GM23338 (cell line): Measurements from ENCODE around the gene HMG20B. TPM values are rescaled to one million over a fixed set of nuclear protein-coding genes. Genes with fewer than 3 reads are reported as not detected.

Source experiments
- ATAC-seq: fragments of 200-7000 bp; cut with Tn5 transposase; 3 replicates; pipeline ENCODE4 v1.9.1; 2020
- DNase-seq: peaks from one replicate; pipeline ENCODE4 v3.0.0-alpha.2; 2015; ENCODE audit warnings: low spot score
- H2AFZ ChIP-seq: fragments of 200-600 bp; sonication (generic); 2 replicates; pipeline ENCODE4 v1.8.0; 2016; ENCODE audit warnings: antibody characterized with exemption, mild to moderate bottlenecking, moderate library complexity
- H3F3A ChIP-seq: fragments of 200-600 bp; sonication (generic); replicated peaks from 2 replicates; pipeline ENCODE4 v1.8.0; 2017; ENCODE audit warnings: antibody characterized with exemption, mixed run types, low read depth
- H3K27ac ChIP-seq: fragments of 200-600 bp; sonication (generic); 2 replicates; pipeline ENCODE4 v1.6.1; 2016; ENCODE audit warnings: low read depth
- H3K27me3 ChIP-seq: fragments of 200-600 bp; sonication (generic); 2 replicates; pipeline ENCODE4 v1.8.0; 2016; ENCODE audit warnings: mild to moderate bottlenecking, mixed run types, moderate library complexity; ENCODE audit not compliant: insufficient read depth
- H3K36me3 ChIP-seq: fragments of 200-600 bp; sonication (generic); 2 replicates; pipeline ENCODE4 v1.8.0; 2016; ENCODE audit warnings: mild to moderate bottlenecking; ENCODE audit not compliant: insufficient read depth
- H3K4me1 ChIP-seq: fragments of 200-600 bp; sonication (generic); 2 replicates; pipeline ENCODE4 v1.8.0; 2016; ENCODE audit warnings: mild to moderate bottlenecking, moderate library complexity; ENCODE audit not compliant: insufficient read depth
- H3K4me2 ChIP-seq: fragments of 200-600 bp; sonication (generic); 2 replicates; pipeline ENCODE4 v1.7.1; 2017; ENCODE audit warnings: mixed run types
- H3K4me3 ChIP-seq: fragments of 200-600 bp; sonication (generic); 2 replicates; pipeline ENCODE4 v1.6.1; 2016; ENCODE audit warnings: mixed run types
- H3K79me2 ChIP-seq: fragments of 200-600 bp; sonication (generic); replicated peaks from 2 replicates; pipeline ENCODE4 v1.8.0; 2017; ENCODE audit warnings: mild to moderate bottlenecking; ENCODE audit not compliant: insufficient read depth
- H3K9me2 ChIP-seq: fragments of 200-600 bp; sonication (generic); 2 replicates; pipeline ENCODE4 v1.8.0; 2017; ENCODE audit not compliant: insufficient read depth
- H4K20me1 ChIP-seq: fragments of 200-600 bp; sonication (generic); replicated peaks from 2 replicates; pipeline ENCODE4 v1.8.0; 2017; ENCODE audit warnings: mild to moderate bottlenecking; ENCODE audit not compliant: insufficient read depth
- H3K27ac Mint-ChIP-seq: 2 replicates; pipeline ENCODE4 v1.8.0; 2020; ENCODE audit warnings: inconsistent platforms, mild to moderate bottlenecking, moderate library complexity, mixed read lengths
- H3K27me3 Mint-ChIP-seq: 3 replicates; pipeline ENCODE4 v1.8.0; 2022; ENCODE audit warnings: low read depth, mild to moderate bottlenecking, moderate library complexity, mixed read lengths, inconsistent platforms; ENCODE audit not compliant: insufficient read depth, poor library complexity
- H3K36me3 Mint-ChIP-seq: 3 replicates; pipeline ENCODE4 v1.8.0; 2021; ENCODE audit warnings: low read depth, mild to moderate bottlenecking, inconsistent platforms, moderate library complexity, mixed read lengths
- H3K4me1 Mint-ChIP-seq: 3 replicates; pipeline ENCODE4 v1.8.0; 2020; ENCODE audit warnings: mild to moderate bottlenecking, inconsistent platforms, mixed read lengths
- H3K4me3 Mint-ChIP-seq: 3 replicates; pipeline ENCODE4 v1.8.0; 2021; ENCODE audit warnings: moderate library complexity, mild to moderate bottlenecking, inconsistent platforms, mixed read lengths
- H3K9me3 Mint-ChIP-seq: 3 replicates; pipeline ENCODE4 v1.8.0; 2020; ENCODE audit warnings: moderate library complexity, mild to moderate bottlenecking, inconsistent platforms, mixed read lengths
- CREB1 ChIP-seq: fragments of 250-450 bp; sonication (Bioruptor Pico); IDR thresholded peaks from 2 replicates; pipeline ENCODE4 v1.5.0; 2020; ENCODE audit warnings: low read depth, mild to moderate bottlenecking, moderate library complexity
- EZH2 ChIP-seq: fragments of 200-600 bp; sonication (generic); IDR thresholded peaks from one replicate; pipeline ENCODE4 v1.8.0; 2017; ENCODE audit warnings: antibody characterized with exemption, mild to moderate bottlenecking, low read depth; ENCODE audit not compliant: unreplicated experiment
- EZH2phosphoT487 ChIP-seq: fragments of 200-600 bp; sonication (generic); IDR thresholded peaks from one replicate; pipeline ENCODE4 v1.8.1; 2018; ENCODE audit warnings: antibody characterized with exemption; ENCODE audit not compliant: unreplicated experiment
- NANOG ChIP-seq: IDR thresholded peaks from 2 replicates; pipeline ENCODE4 v1.6.1; 2016; ENCODE audit warnings: antibody characterized with exemption, borderline replicate concordance
- STAT1 ChIP-seq: IDR thresholded peaks from one replicate; pipeline ENCODE4 v1.6.1; 2016; ENCODE audit warnings: antibody characterized with exemption; ENCODE audit not compliant: unreplicated experiment
- ZNF114 ChIP-seq: fragments of 250-450 bp; sonication (Bioruptor Pico); IDR thresholded peaks from 2 replicates; pipeline ENCODE4 v1.5.0; 2020; ENCODE audit warnings: mild to moderate bottlenecking, moderate library complexity
- ZNF331 ChIP-seq: fragments of 250-450 bp; sonication (Bioruptor Pico); IDR thresholded peaks from 2 replicates; pipeline ENCODE4 v1.5.0; 2020; ENCODE audit warnings: low read depth, mild to moderate bottlenecking, moderate library complexity
- polyA plus RNA-seq: library from polyadenylated mRNA; unstranded; fragments of >200 nt; fragmentation: Nextera tagmentation; extraction: Ambion mirVana; gene quantifications from 2 replicates; pipeline ENCODE4 v1.2.1, GENCODE V29; 2016
- total RNA-seq: library from RNA; depleted of rRNA; stranded (reverse); fragments of >200 nt; shearing (Covaris generic); gene quantifications from 2 replicates; pipeline ENCODE4 v1.2.3, GENCODE V29; 2014
- TF ChIP-seq, protein P1 (sequence below): fragments of 250-450 bp; sonication (Bioruptor Pico); IDR thresholded peaks from 2 replicates; pipeline ENCODE4 v1.5.0; 2020; ENCODE audit warnings: mild to moderate bottlenecking, moderate library complexity
- TF ChIP-seq, protein P2 (sequence below), 2 experiments: fragments of 200-600 bp in 1 of 2; sonication (generic) in 1 of 2; conservative IDR thresholded peaks; 2 replicates each; pipeline versions ENCODE4 v1.5.1 to v1.6.1; 2016 to 2017; ENCODE audit warnings: antibody characterized with exemption in 2 of 2, low read depth in 2 of 2, mild to moderate bottlenecking in 2 of 2, moderate library complexity in 1 of 2
- TF ChIP-seq, protein P3 (sequence below): IDR thresholded peaks from 2 replicates; pipeline ENCODE4 v1.6.1; 2016; ENCODE audit warnings: antibody characterized with exemption

Gene HMG20B
- total and polyA plus RNA-seq, 2 experiments from 2014 or later = 74.1 to 130 TPM

DNA sequence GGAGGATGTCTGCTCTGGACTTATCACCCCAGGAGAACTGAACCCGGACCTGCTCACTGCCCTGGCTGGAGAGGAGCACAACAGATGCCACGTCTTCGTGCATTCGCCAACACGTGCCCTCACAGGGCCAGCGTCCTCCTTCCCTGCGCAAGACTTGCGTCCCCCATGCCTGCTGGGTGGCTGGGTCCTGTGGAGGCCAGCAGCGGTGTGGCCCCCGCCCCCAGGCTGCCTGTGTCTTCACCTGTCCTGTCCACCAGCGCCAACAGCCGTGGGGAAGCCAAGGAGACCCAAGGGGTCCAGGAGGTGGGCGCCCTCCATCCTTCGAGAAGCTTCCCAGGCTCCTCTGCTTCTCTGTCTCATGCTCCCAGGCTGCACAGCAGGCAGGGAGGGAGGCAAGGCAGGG, 37.2 kb upstream of the HMG20B start (continued):
- TF ChIP-seq, protein P1, sequence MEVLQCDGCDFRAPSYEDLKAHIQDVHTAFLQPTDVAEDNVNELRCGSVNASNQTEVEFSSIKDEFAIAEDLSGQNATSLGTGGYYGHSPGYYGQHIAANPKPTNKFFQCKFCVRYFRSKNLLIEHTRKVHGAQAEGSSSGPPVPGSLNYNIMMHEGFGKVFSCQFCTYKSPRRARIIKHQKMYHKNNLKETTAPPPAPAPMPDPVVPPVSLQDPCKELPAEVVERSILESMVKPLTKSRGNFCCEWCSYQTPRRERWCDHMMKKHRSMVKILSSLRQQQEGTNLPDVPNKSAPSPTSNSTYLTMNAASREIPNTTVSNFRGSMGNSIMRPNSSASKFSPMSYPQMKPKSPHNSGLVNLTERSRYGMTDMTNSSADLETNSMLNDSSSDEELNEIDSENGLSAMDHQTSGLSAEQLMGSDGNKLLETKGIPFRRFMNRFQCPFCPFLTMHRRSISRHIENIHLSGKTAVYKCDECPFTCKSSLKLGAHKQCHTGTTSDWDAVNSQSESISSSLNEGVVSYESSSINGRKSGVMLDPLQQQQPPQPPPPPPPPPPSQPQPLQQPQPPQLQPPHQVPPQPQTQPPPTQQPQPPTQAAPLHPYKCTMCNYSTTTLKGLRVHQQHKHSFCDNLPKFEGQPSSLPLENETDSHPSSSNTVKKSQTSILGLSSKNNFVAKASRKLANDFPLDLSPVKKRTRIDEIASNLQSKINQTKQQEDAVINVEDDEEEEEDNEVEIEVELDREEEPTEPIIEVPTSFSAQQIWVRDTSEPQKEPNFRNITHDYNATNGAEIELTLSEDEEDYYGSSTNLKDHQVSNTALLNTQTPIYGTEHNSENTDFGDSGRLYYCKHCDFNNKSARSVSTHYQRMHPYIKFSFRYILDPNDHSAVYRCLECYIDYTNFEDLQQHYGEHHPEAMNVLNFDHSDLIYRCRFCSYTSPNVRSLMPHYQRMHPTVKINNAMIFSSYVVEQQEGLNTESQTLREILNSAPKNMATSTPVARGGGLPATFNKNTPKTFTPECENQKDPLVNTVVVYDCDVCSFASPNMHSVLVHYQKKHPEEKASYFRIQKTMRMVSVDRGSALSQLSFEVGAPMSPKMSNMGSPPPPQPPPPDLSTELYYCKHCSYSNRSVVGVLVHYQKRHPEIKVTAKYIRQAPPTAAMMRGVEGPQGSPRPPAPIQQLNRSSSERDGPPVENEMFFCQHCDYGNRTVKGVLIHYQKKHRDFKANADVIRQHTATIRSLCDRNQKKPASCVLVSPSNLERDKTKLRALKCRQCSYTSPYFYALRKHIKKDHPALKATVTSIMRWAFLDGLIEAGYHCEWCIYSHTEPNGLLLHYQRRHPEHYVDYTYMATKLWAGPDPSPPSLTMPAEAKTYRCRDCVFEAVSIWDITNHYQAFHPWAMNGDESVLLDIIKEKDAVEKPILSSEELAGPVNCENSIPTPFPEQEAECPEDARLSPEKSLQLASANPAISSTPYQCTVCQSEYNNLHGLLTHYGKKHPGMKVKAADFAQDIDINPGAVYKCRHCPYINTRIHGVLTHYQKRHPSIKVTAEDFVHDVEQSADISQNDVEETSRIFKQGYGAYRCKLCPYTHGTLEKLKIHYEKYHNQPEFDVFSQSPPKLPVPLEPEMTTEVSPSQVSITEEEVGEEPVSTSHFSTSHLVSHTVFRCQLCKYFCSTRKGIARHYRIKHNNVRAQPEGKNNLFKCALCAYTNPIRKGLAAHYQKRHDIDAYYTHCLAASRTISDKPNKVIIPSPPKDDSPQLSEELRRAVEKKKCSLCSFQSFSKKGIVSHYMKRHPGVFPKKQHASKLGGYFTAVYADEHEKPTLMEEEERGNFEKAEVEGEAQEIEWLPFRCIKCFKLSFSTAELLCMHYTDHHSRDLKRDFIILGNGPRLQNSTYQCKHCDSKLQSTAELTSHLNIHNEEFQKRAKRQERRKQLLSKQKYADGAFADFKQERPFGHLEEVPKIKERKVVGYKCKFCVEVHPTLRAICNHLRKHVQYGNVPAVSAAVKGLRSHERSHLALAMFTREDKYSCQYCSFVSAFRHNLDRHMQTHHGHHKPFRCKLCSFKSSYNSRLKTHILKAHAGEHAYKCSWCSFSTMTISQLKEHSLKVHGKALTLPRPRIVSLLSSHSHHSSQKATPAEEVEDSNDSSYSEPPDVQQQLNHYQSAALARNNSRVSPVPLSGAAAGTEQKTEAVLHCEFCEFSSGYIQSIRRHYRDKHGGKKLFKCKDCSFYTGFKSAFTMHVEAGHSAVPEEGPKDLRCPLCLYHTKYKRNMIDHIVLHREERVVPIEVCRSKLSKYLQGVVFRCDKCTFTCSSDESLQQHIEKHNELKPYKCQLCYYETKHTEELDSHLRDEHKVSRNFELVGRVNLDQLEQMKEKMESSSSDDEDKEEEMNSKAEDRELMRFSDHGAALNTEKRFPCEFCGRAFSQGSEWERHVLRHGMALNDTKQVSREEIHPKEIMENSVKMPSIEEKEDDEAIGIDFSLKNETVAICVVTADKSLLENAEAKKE (CRISPR knock-in tag) = no peak
- TF ChIP-seq ZNF114 (CRISPR knock-in tag) (no peak), ZNF331 (no peak), CREB1 (CRISPR knock-in tag) (no peak), EZH2phosphoT487 (no peak)
- TF ChIP-seq, protein P2, sequence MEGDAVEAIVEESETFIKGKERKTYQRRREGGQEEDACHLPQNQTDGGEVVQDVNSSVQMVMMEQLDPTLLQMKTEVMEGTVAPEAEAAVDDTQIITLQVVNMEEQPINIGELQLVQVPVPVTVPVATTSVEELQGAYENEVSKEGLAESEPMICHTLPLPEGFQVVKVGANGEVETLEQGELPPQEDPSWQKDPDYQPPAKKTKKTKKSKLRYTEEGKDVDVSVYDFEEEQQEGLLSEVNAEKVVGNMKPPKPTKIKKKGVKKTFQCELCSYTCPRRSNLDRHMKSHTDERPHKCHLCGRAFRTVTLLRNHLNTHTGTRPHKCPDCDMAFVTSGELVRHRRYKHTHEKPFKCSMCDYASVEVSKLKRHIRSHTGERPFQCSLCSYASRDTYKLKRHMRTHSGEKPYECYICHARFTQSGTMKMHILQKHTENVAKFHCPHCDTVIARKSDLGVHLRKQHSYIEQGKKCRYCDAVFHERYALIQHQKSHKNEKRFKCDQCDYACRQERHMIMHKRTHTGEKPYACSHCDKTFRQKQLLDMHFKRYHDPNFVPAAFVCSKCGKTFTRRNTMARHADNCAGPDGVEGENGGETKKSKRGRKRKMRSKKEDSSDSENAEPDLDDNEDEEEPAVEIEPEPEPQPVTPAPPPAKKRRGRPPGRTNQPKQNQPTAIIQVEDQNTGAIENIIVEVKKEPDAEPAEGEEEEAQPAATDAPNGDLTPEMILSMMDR (conservative IDR thresholded peaks at IDR 0.05; ENCODE audit: low read depth in 2 of 2) = no peak

DNA sequence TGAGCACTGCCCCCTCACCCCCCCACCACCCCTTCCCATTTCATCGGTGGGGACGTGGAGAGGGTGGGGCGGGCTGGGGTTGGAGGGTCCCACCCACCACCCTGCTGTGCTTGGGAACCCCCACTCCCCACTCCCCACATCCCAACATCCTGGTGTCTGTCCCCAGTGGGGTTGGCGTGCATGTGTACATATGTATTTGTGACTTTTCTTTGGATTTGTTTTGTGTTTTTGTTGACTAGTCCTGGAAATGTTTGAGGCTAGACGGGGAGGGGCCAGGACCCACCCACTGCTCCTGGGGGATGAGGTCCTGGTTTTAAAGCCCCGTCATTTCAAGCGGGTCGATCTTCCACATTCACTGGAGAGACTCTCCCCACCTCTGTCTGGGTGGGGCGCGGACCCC, 36.8 kb upstream of the HMG20B start:
- Histone ChIP-seq H3F3A (peaks cover 7% of the 10 kb centered on the region; the same call in 1 of the 2 replicates), H3K4me3 (no peak overlapping the region), H3K27me3 (no peaks in the 10 kb centered on the region), H3K27ac (no peak overlapping the region), H3K36me3 (no peaks in the 10 kb centered on the region), H3K4me2 (no peak overlapping the region), H2AFZ (no peak overlapping the region), H3K79me2 (no peaks in the 10 kb centered on the region), H4K20me1 (no peaks in the 10 kb centered on the region; the same call in 1 of the 2 replicates), H3K4me1 (no peaks in the 10 kb centered on the region), H3K9me2 (no peaks in the 10 kb centered on the region)
- DNase-seq = no peak
- Mint-ChIP-seq H3K27ac (no peak overlapping the region), H3K4me1 (peaks cover 10% of the 10 kb centered on the region; the same call in 2 of the 3 replicates), H3K9me3 (0 out of 3 replicates have a peak, but pooled peaks cover 3% of the 10 kb centered on the region), H3K4me3 (no peak overlapping the region; the same call in 2 of the 3 replicates), H3K27me3 (peaks cover 21% of the 10 kb centered on the region), H3K36me3 (peaks cover 36% of the 10 kb centered on the region)
- ATAC-seq = no peak
- TF ChIP-seq EZH2 (no peak), CREB1 (CRISPR knock-in tag) (no peak), STAT1 (no peak), ZNF331 (no peak), NANOG (no peak)
- TF ChIP-seq, protein P3, sequence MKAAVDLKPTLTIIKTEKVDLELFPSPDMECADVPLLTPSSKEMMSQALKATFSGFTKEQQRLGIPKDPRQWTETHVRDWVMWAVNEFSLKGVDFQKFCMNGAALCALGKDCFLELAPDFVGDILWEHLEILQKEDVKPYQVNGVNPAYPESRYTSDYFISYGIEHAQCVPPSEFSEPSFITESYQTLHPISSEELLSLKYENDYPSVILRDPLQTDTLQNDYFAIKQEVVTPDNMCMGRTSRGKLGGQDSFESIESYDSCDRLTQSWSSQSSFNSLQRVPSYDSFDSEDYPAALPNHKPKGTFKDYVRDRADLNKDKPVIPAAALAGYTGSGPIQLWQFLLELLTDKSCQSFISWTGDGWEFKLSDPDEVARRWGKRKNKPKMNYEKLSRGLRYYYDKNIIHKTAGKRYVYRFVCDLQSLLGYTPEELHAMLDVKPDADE = no peak
